ENCODE results near the gene STX16.

The STX16 gene

GRCh38 chr20:58657986-58658385 is 6.9 kb downstream of the STX16 start:
- no peak for TF ChIP-seq CTCF (IDR thresholded peaks at IDR 0.05; ENCODE audit: low read depth, low read length)
- no peak for DNase-seq (ENCODE audit: extremely low read depth, low read depth)

- no peak for DNase-seq (ENCODE audit: extremely low read depth, low read depth)
- no peak for TF ChIP-seq CTCF (IDR thresholded peaks at IDR 0.05; ENCODE audit: low read depth, low read length)
These were observed 7.7 kb downstream of the STX16 start for GRCh38 chr20:58658760-58659159.

DNA sequence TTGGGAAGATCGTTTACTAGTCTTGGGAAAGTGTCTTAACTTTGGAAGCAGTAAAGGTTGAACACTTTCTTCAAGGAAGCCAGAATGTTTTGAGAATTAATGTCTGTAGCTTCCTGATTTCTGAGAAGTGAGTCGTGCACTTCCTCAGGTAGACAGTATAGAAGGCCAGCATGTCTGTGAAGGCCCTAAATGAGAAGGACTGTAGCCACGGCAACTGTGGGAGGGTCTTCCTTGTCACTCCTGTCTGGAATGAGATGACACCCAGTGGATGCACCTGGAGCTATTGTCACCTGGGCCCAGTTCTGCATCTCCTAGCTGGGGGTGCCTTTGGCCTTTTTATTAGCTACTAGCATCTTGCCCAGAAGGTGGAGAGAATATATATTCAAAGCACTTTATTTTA is 8.8 kb downstream of the STX16 start:
- no peak for DNase-seq (ENCODE audit: extremely low read depth, low read depth)
- no peak for TF ChIP-seq CTCF (IDR thresholded peaks at IDR 0.05; ENCODE audit: low read depth, low read length)

GRCh38 chr20:58660855-58661597 is 9.9 kb downstream of the STX16 start:
- no peak for TF ChIP-seq CTCF (IDR thresholded peaks at IDR 0.05; ENCODE audit: low read depth, low read length)
- DNase-seq (ENCODE audit: extremely low read depth, low read depth) = no peak

GRCh38 chr20:58661598-58662473 is 10.8 kb downstream of the STX16 start:
- no peak for TF ChIP-seq CTCF (IDR thresholded peaks at IDR 0.05; ENCODE audit: low read depth, low read length)
- no peak for DNase-seq (ENCODE audit: extremely low read depth, low read depth)

DNA sequence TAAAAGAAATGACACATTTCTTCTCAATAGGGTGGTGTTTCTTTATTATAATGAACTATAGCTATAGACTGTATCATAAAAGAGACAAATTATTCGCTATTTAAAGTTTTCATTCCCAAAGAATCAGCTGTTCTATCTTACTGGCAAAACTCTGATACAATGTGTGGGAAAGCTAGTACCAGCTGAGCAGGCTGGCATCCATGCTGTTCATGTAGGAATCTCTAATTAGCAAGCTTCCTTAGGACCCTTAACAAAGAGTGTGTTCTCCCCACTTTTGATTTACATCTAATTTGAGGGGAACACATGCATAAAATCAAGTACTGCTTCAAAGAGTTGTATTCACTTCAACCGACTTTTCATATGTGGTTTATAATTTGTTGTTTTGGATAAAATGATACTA is 13.2 kb downstream of the STX16 start:
- no peak for DNase-seq (ENCODE audit: extremely low read depth, low read depth)
- no peak for TF ChIP-seq CTCF (IDR thresholded peaks at IDR 0.05; ENCODE audit: low read depth, low read length)

GRCh38 chr20:58664883-58665282 is 13.8 kb downstream of the STX16 start:
- no peak for DNase-seq (ENCODE audit: extremely low read depth, low read depth)
- no peak for TF ChIP-seq CTCF (IDR thresholded peaks at IDR 0.05; ENCODE audit: low read depth, low read length)
